Stomach (tissue), 9 donors: ENCODE results near the gene IL1R2. TPM values are rescaled to one million over a fixed set of nuclear protein-coding genes. Genes with fewer than 3 reads are reported as not detected.

Source experiments
- DNase-seq, 2 donors: peaks; one replicate each; pipeline versions ENCODE4 v3.0.0 to v3.0.0-alpha.2; 2013 to 2019
- H3K27ac ChIP-seq, 5 donors: fragments of 200-600 bp in 4 of 5; sonication (generic) in 4 of 5; one replicate each; pipeline ENCODE4 v1.5.1; 2013 to 2019; ENCODE audit warnings: mild to moderate bottlenecking in 1 of 5, moderate library complexity in 1 of 5
- H3K27me3 ChIP-seq, 3 donors: fragments of 200-600 bp; sonication (generic); one replicate each; pipeline ENCODE4 v1.5.1; 2017 to 2019; ENCODE audit warnings: mixed run types in 1 of 3
- H3K36me3 ChIP-seq, 4 donors: fragments of 200-600 bp; sonication (generic); 1 replicate in 3 of 4; 2 replicates in 1 of 4; pipeline ENCODE4 v1.5.1; 2016 to 2019
- H3K4me1 ChIP-seq, 4 donors: fragments of 200-600 bp; sonication (generic); one replicate each; pipeline ENCODE4 v1.5.1; 2016 to 2019
- H3K4me3 ChIP-seq, 4 donors: fragments of 200-600 bp; sonication (generic) in 3 of 4; one replicate each; pipeline ENCODE4 v1.5.1; 2016 to 2019; ENCODE audit warnings: mild to moderate bottlenecking in 1 of 4
- H3K9me3 ChIP-seq, 4 donors: fragments of 200-600 bp; sonication (generic); one replicate each; pipeline ENCODE4 v1.5.1; 2016 to 2019
- EP300 ChIP-seq: sonication (generic); formaldehyde crosslinking; IDR thresholded peaks from one replicate; pipeline ENCODE4 v1.6.1; 2017; ENCODE audit warnings: antibody characterized with exemption
- POLR2A ChIP-seq, 4 donors: fragments of 450-650 bp; IDR thresholded peaks; one replicate each; pipeline ENCODE4 v1.6.1; 2016; ENCODE audit warnings: antibody characterized with exemption in 4 of 4, control low read depth in 2 of 4, mild to moderate bottlenecking in 1 of 4, moderate library complexity in 1 of 4
- POLR2AphosphoS5 ChIP-seq, 3 donors: sonication (generic); formaldehyde crosslinking; IDR thresholded peaks; one replicate each; pipeline ENCODE4 v1.6.1; 2016; ENCODE audit warnings: antibody characterized with exemption in 3 of 3
- WGBS, 5 donors: extraction: QIAGEN DNeasy Blood & Tissue Kit in 3 of 5; methylation state at CpG; one replicate each; pipeline versions ENCODE4 v1.1.5 to v1.1.7; 2013 to 2018; 5-methylcytosine and 5-hydroxymethylcytosine counted together
- intact Hi-C: fragments of 100-400 bp; cut with DNase I; formaldehyde crosslinking; loops from one replicate; pipeline ENCODE4 v1.15.1; 2023; ENCODE audit warnings: low total_unique reads
- polyA plus RNA-seq, 3 donors: library from polyadenylated mRNA; stranded (reverse); fragments of 200-250 nt; gene quantifications; one replicate each; pipeline ENCODE4 v1.2.3, GENCODE V29; 2013
- total RNA-seq, 5 donors: library from RNA; depleted of rRNA; stranded (reverse); fragments of >200 nt; gene quantifications; one replicate each; pipeline versions ENCODE4 v1.1.0 to v1.2.3, GENCODE V29; 2014 to 2016
- TF ChIP-seq, protein P1 (sequence below), 7 experiments: fragments of 450-650 bp in 4 of 7; fragments of 200-600 bp in 3 of 7; sonication (generic) in 3 of 7; IDR thresholded peaks; one replicate each; pipeline ENCODE4 v1.5.1; 2016 to 2019; ENCODE audit warnings: antibody characterized with exemption in 7 of 7, control low read depth in 2 of 7, mild to moderate bottlenecking in 1 of 7
- donor health status: healthy with polysubstance abuse.
- donor health status: Bipolar disorder and iron deficiency.
- donor health status: healthy.

Gene IL1R2
- total and polyA plus RNA-seq, 8 donors: 2.3 to 111 (median 24.8) TPM

GRCh38 chr2:102005449-102005848 is 13.7 kb downstream of the IL1R2 start:
- peaks cover 0 to 29% (median 3%) of the 10 kb centered on the region in 4 donors for H3K4me1 ChIP-seq
- intact Hi-C loops: no loop called here
- no peak overlapping the region for H3K4me3 ChIP-seq
- H3K36me3 ChIP-seq: no peaks in the 10 kb centered on the region
- no peaks in the 10 kb centered on the region for H3K27me3 ChIP-seq
- H3K27ac ChIP-seq: peak overlapping the region in 1 of 5 donors; percentile 19
- WGBS, 5 donors: 91 to 98% (median 95%) methylated on average over 4 of the region's 4 CpGs
- no peaks in the 10 kb centered on the region for H3K9me3 ChIP-seq
- no peak for DNase-seq
- TF ChIP-seq EP300 (no peak), POLR2AphosphoS5 (IDR thresholded peaks at IDR 0.05) (no peak), POLR2A (IDR thresholded peaks at IDR 0.05) (no peak)
- TF ChIP-seq, protein P1, sequence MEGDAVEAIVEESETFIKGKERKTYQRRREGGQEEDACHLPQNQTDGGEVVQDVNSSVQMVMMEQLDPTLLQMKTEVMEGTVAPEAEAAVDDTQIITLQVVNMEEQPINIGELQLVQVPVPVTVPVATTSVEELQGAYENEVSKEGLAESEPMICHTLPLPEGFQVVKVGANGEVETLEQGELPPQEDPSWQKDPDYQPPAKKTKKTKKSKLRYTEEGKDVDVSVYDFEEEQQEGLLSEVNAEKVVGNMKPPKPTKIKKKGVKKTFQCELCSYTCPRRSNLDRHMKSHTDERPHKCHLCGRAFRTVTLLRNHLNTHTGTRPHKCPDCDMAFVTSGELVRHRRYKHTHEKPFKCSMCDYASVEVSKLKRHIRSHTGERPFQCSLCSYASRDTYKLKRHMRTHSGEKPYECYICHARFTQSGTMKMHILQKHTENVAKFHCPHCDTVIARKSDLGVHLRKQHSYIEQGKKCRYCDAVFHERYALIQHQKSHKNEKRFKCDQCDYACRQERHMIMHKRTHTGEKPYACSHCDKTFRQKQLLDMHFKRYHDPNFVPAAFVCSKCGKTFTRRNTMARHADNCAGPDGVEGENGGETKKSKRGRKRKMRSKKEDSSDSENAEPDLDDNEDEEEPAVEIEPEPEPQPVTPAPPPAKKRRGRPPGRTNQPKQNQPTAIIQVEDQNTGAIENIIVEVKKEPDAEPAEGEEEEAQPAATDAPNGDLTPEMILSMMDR (IDR thresholded peaks at IDR 0.05): no peak

DNA sequence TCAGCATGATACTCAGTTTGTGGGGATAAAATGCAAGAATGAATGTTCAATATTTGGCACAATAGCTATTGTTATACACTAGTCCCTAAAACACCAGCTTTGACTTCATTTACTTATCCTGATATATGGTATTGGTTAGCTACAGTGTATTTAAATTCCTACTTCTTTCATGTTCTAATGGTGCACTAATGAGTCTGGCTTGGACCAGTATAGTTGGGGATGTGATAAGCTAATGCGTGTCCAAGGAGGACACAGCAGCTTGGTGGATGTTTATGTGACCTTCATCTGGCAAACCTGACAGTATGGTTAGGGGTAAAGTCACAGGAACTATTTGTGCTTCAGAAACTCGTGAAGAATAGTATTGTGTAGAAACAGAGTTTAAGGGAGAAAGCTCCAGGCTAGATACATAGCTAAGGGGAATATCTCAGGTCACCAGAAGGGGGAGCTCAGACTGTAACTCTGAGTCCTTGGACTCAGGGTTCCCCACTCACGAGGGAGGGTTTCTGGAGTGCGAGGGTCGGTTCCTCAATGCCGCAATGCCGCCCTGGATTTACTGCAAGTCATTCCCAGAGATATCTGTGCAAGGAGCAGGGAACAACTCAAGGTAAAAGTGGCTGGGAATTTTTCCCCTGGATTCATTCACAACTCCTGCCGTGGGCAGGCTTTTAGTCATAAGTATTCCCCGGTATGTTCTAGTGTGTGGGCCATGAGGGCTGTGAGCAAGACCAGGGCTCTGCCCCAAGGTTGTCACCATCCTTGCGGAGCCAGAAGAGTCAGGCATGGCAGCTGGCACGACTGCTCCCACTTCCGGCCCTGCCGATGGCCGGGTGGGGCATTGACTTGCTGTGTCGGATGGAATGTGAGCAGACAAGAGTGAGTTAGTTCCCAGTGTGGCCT is 14.5 kb downstream of the IL1R2 start:
- intact Hi-C loops: no loop called here
- Histone ChIP-seq H3K27ac (no peak overlapping the region), H3K9me3 (no peaks in the 10 kb centered on the region), H3K4me1 (peaks cover 0 to 21% (median 3%) of the 10 kb centered on the region in 4 donors), H3K36me3 (no peaks in the 10 kb centered on the region), H3K4me3 (no peak overlapping the region), H3K27me3 (no peaks in the 10 kb centered on the region)
- no peak for TF ChIP-seq EP300
- TF ChIP-seq, protein P1 (IDR thresholded peaks at IDR 0.05): peak in 5 of 7 experiments; percentile 25 to 63 (median 54)
- 54 to 74% (median 64%) methylated on average over 11 to 15 of the region's 15 CpGs for WGBS, 5 donors
- peak; percentile 44 to 71 for DNase-seq

GRCh38 chr2:102006886-102007278 is 15.1 kb downstream of the IL1R2 start:
- intact Hi-C loops: no loop called here
- Histone ChIP-seq H3K4me3 (no peak overlapping the region), H3K27me3 (no peaks in the 10 kb centered on the region), H3K9me3 (no peaks in the 10 kb centered on the region), H3K36me3 (no peaks in the 10 kb centered on the region), H3K27ac (no peak overlapping the region), H3K4me1 (peaks cover 0 to 19% (median 3%) of the 10 kb centered on the region in 4 donors)
- TF ChIP-seq POLR2AphosphoS5 (IDR thresholded peaks at IDR 0.05) (no peak), EP300 (no peak), POLR2A (IDR thresholded peaks at IDR 0.05) (no peak)
- TF ChIP-seq, protein P1 (IDR thresholded peaks at IDR 0.05): no peak
- WGBS, 5 donors: 72 to 82% (median 82%) methylated on average over 11 of the region's 11 CpGs
- DNase-seq: no peak

GRCh38 chr2:102008490-102008889 is 16.7 kb downstream of the IL1R2 start:
- intact Hi-C loops: no loop called here
- H3K4me1 ChIP-seq: peaks cover 0 to 19% (median 3%) of the 10 kb centered on the region in 4 donors
- H3K4me3 ChIP-seq: no peak overlapping the region
- no peak for DNase-seq
- TF ChIP-seq POLR2A (IDR thresholded peaks at IDR 0.05): no peak
- TF ChIP-seq POLR2AphosphoS5 (IDR thresholded peaks at IDR 0.05): no peak
- TF ChIP-seq EP300: no peak
- TF ChIP-seq, protein P1 (IDR thresholded peaks at IDR 0.05): no peak
- 92 to 95% (median 93%) methylated on average over 12 of the region's 12 CpGs for WGBS, 5 donors
- H3K9me3 ChIP-seq: no peaks in the 10 kb centered on the region
- H3K27ac ChIP-seq: no peak overlapping the region
- no peaks in the 10 kb centered on the region for H3K36me3 ChIP-seq
- no peaks in the 10 kb centered on the region for H3K27me3 ChIP-seq
